Measurements from ENCODE around the gene TRAF5. TPM values are rescaled to one million over a fixed set of nuclear protein-coding genes. Genes with fewer than 3 reads are reported as not detected.

TRAF5 gene
- total and polyA plus RNA-seq, 3 donors from 2014 or later: 20.3 to 25.1 (median 22.2) TPM

DNA sequence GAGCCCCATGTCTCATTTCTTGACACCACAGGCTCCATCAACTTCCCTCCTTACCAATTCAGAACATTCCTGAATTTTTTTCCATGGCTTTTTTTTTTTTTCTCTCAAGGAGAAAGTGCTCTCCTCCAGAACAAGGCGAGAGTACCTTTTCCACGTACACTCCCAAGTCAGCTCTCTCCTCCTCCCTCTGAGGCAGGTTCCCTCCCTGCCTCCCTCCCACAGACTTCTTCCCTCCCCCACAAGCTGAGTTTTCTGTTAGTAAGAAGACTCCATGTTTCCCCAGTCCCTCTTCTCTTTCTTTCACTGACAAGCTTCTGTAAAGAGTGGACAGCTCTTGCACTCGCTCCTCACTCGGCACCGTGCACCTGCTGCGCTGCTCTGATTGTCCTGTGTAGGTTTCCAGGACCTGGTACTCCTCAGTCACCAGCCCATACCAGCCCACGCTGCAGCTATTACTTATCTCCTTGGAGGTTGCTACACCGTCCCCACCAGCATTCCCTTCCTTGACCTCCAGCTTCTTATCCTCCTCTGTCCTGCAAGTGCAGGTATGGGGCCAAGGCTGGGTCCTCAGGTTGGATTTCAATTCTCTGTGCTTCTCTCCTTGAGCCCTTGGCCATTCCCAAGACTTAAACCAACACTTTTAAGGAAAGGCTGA lies 3.8 kb downstream of the TRAF5 start:
- H3K4me1 ChIP-seq: peaks cover 36% of the 10 kb centered on the region

DNA sequence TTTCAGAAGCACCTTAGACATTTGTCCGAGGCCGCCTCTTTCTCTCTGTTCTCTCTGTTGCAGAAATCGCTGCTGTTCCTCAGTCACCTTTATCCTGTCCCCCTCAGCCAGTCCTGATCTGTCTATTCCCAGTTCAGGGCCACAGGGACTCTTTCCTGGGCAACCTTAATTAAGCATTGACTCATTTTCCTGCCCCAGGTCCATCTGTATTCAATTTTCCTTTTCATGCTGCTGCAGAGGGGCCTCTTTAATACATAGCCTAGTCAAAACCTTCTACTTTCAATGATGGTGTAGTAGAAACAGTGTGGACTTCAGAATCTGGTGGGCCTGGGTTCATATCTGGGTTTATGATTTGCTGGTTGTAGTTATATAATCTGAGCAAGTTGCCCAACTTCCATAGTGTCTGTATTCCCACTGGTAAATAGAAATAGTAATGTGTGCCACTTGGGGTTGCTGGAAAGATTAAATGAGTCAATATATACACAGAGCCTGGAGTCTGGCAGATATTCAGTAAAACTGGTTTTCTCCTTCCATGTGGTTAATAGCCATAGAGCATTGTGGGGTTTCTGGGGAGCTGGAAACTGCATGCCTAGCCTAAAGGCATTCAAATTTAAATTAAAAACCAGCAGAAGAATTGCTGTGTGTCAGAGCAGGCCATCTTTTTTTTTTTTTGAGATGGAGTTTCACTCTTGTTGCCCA lies 4.5 kb downstream of the TRAF5 start:
- WGBS, 2 donors: 95% methylated on average over 3 of the region's 3 CpGs
- Histone ChIP-seq H3K4me1 (peaks cover 36% of the 10 kb centered on the region), H3K27me3 (no peaks in the 10 kb centered on the region), H3K9me3 (no peaks in the 10 kb centered on the region), H3K27ac (no peak overlapping the region), H3K36me3 (ENCODE audit: low read depth, missing control alignments) (no peaks in the 10 kb centered on the region), H3K4me3 (no peak overlapping the region)
- no peak for TF ChIP-seq POLR2A (IDR thresholded peaks at IDR 0.05)
- TF ChIP-seq, protein P1, sequence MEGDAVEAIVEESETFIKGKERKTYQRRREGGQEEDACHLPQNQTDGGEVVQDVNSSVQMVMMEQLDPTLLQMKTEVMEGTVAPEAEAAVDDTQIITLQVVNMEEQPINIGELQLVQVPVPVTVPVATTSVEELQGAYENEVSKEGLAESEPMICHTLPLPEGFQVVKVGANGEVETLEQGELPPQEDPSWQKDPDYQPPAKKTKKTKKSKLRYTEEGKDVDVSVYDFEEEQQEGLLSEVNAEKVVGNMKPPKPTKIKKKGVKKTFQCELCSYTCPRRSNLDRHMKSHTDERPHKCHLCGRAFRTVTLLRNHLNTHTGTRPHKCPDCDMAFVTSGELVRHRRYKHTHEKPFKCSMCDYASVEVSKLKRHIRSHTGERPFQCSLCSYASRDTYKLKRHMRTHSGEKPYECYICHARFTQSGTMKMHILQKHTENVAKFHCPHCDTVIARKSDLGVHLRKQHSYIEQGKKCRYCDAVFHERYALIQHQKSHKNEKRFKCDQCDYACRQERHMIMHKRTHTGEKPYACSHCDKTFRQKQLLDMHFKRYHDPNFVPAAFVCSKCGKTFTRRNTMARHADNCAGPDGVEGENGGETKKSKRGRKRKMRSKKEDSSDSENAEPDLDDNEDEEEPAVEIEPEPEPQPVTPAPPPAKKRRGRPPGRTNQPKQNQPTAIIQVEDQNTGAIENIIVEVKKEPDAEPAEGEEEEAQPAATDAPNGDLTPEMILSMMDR (IDR thresholded peaks at IDR 0.05): no peak
- DNase-seq: no peak
- intact Hi-C loops (cut with DNase I; ENCODE audit: low total_unique reads): loop anchor here (10.0 kb wide), 1 partner anchor 324 kb away; no protein-coding TSS in a partner anchor

More for the DNA sequence above, 3.8 kb downstream of the TRAF5 start:
- H3K27ac ChIP-seq: no peak overlapping the region
- no peaks in the 10 kb centered on the region for H3K9me3 ChIP-seq
- WGBS, 2 donors: 75 to 80% methylated on average over 8 of the region's 8 CpGs
- intact Hi-C loops (cut with DNase I; ENCODE audit: low total_unique reads): loop anchor here (10.0 kb wide), 1 partner anchor 324 kb away; no protein-coding TSS in a partner anchor
- H3K4me3 ChIP-seq: no peak overlapping the region
- DNase-seq: no peak
- no peaks in the 10 kb centered on the region for H3K27me3 ChIP-seq
- no peaks in the 10 kb centered on the region for H3K36me3 ChIP-seq (ENCODE audit: low read depth, missing control alignments)
- TF ChIP-seq POLR2A (IDR thresholded peaks at IDR 0.05): no peak

DNA sequence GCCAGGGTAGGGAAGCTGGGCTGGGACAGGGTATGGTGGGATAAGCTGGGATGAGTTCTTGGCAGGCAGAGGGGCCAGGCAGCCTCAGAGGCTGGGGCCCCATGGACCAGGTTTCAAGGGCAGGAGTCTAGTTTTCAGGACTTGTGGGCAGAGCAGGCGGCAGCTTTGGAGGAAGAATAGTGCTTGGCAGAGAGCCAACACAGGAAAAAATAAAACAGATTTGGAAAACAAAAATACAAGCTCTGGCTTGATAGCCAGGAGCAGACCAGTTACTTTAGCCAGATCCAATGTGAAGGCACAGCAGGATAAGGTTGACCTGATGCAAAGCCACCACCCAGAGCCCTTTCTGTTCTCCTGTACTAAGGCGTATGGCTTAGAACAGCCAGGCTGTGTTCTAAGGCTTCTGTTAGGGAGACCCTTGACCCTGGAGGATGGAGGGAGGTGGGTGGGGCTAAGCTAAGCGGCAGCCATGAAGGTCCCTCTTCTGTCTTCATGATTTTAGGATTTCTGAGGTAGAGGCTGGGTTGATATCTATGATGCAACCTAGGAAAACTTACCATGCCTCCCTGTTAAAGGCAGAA lies 5.5 kb downstream of the TRAF5 start:
- Histone ChIP-seq H3K27ac (no peak overlapping the region), H3K36me3 (ENCODE audit: low read depth, missing control alignments) (no peaks in the 10 kb centered on the region), H3K4me3 (no peak overlapping the region), H3K27me3 (no peaks in the 10 kb centered on the region), H3K9me3 (no peaks in the 10 kb centered on the region), H3K4me1 (peaks cover 36% of the 10 kb centered on the region)
- intact Hi-C loops (cut with DNase I; ENCODE audit: low total_unique reads): loop anchor here (10.0 kb wide), 1 partner anchor 323 kb away; no protein-coding TSS in a partner anchor
- 45 to 58% methylated on average over 3 of the region's 3 CpGs for WGBS, 2 donors
- no peak for DNase-seq
- TF ChIP-seq POLR2A (IDR thresholded peaks at IDR 0.05): no peak
- TF ChIP-seq, protein P1 (IDR thresholded peaks at IDR 0.05): no peak

DNA sequence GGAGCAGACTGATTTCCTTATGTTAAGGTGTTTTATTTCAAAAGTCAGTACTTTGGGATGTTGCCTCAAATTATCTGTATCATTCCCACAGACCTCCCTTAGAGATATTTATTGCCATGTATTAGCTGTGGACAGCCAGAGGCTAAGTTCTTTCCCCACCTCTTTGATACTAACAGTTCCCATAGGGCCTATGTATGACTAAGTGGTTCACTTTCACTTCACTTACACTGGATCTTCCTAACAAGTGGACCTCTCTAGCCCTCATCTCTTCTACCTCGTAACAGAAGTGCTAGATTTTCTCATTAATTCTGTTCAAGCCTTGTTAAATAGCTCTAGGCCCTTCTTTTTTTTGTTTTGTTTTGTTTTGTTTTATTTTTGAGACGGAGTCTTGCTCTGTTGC lies 6.2 kb downstream of the TRAF5 start:
- intact Hi-C loops (cut with DNase I; ENCODE audit: low total_unique reads): loop anchor here (10.0 kb wide), 1 partner anchor 322 kb away; no protein-coding TSS in a partner anchor
- no peaks in the 10 kb centered on the region for H3K9me3 ChIP-seq
- no peaks in the 10 kb centered on the region for H3K27me3 ChIP-seq
- no peak overlapping the region for H3K27ac ChIP-seq
- 84 to 91% methylated on average over 2 of the region's 2 CpGs for WGBS, 2 donors
- peaks cover 32% of the 10 kb centered on the region for H3K4me1 ChIP-seq
- no peaks in the 10 kb centered on the region for H3K36me3 ChIP-seq (ENCODE audit: low read depth, missing control alignments)
- no peak for DNase-seq
- H3K4me3 ChIP-seq: no peak overlapping the region
- TF ChIP-seq, protein P1 (IDR thresholded peaks at IDR 0.05): no peak
- TF ChIP-seq POLR2A (IDR thresholded peaks at IDR 0.05): no peak

DNA sequence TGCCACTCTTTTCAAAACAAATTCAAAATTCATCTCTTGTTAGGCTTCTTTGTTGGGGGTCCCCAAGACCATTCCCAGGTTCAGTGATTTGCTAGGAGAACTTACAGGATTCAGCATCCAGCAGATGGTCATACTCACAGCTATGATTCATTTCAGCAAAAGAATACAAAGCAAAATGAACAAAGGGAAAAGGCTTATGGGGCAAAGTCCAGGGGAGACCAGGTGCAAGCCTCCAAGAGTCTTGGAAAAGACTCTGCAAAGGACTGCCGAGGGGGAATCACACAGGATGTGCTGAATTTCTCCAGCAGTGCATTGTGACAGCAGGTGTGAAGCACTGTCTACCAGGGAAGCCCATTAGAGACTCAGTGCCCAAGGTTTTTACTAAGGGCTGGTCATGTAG lies 7.3 kb downstream of the TRAF5 start:
- 80 to 83% methylated on average over 1 of the region's 1 CpG for WGBS, 2 donors
- Histone ChIP-seq H3K36me3 (ENCODE audit: low read depth, missing control alignments) (no peaks in the 10 kb centered on the region), H3K27ac (no peak overlapping the region), H3K4me3 (no peak overlapping the region), H3K27me3 (no peaks in the 10 kb centered on the region), H3K4me1 (peaks cover 26% of the 10 kb centered on the region), H3K9me3 (no peaks in the 10 kb centered on the region)
- TF ChIP-seq POLR2A (IDR thresholded peaks at IDR 0.05): no peak
- TF ChIP-seq, protein P1 (IDR thresholded peaks at IDR 0.05): no peak
- intact Hi-C loops (cut with DNase I; ENCODE audit: low total_unique reads): loop anchor here (10.0 kb wide), 1 partner anchor 321 kb away; no protein-coding TSS in a partner anchor
- no peak for DNase-seq
